Uterus (tissue), 4 donors: ENCODE measurements around the gene CRACR2A. TPM values are rescaled to one million over a fixed set of nuclear protein-coding genes. Genes with fewer than 3 reads are reported as not detected.

Source experiments
- DNase-seq, 2 donors: peaks; one replicate each; pipeline ENCODE4 v3.0.0-alpha.2; 2019 to 2020
- H3K27ac ChIP-seq, 2 donors: fragments of 200-600 bp; sonication (generic); 1 replicate in 1 of 2; 2 replicates in 1 of 2; pipeline ENCODE4 v1.5.1; 2016 to 2018
- H3K27me3 ChIP-seq, 2 donors: fragments of 200-600 bp; sonication (generic); one replicate each; pipeline ENCODE4 v1.5.1; 2018 to 2019; ENCODE audit warnings: control low read depth in 1 of 2
- H3K36me3 ChIP-seq, 2 donors: fragments of 200-600 bp; sonication (generic); one replicate each; pipeline ENCODE4 v1.5.1; 2019; ENCODE audit warnings: control low read depth in 1 of 2
- H3K4me1 ChIP-seq, 2 donors: fragments of 200-600 bp; sonication (generic); one replicate each; pipeline ENCODE4 v1.5.1; 2018 to 2019; ENCODE audit warnings: control low read depth in 1 of 2
- H3K4me3 ChIP-seq, 2 donors: fragments of 200-600 bp; sonication (generic); 1 replicate in 1 of 2; 2 replicates in 1 of 2; pipeline ENCODE4 v1.5.1; 2018 to 2019; ENCODE audit warnings: mild to moderate bottlenecking in 1 of 2
- H3K9me3 ChIP-seq, 2 donors: fragments of 200-600 bp; sonication (generic); one replicate each; pipeline ENCODE4 v1.5.1; 2019; ENCODE audit warnings: control low read depth in 1 of 2
- POLR2A ChIP-seq, 2 donors: fragments of 450-650 bp; IDR thresholded peaks; one replicate each; pipeline ENCODE4 v1.6.1; 2016; ENCODE audit warnings: antibody characterized with exemption in 2 of 2, mild to moderate bottlenecking in 1 of 2, moderate library complexity in 1 of 2
- intact Hi-C: fragments of 100-400 bp; cut with DNase I; formaldehyde crosslinking; loops from one replicate; pipeline ENCODE4 v1.15.1; 2023; ENCODE audit warnings: low total_unique reads
- total RNA-seq, 4 donors: library from RNA; depleted of rRNA in 3 of 4; stranded (reverse); fragments of >200 nt in 3 of 4; gene quantifications; one replicate each; pipeline versions ENCODE4 v1.1.0 to v1.2.4, GENCODE V29; 2014 to 2023
- TF ChIP-seq, protein P1 (sequence below), 4 experiments: fragments of 200-600 bp in 2 of 4; fragments of 450-650 bp in 2 of 4; sonication (generic) in 2 of 4; IDR thresholded peaks; one replicate each; pipeline ENCODE4 v1.5.1; 2016 to 2019; ENCODE audit warnings: antibody characterized with exemption in 4 of 4, mild to moderate bottlenecking in 2 of 4, moderate library complexity in 1 of 4
- donor health status: DM: yes; HTN: yes; CAD: no.

The CRACR2A gene
- total RNA-seq, 4 donors from 2014 or later = 0.88 to 33.6 (median 3.2) TPM

GRCh38 chr12:3761116-3761735 lies 8.3 kb upstream of the CRACR2A start:
- H3K27me3 ChIP-seq = no peaks in the 10 kb centered on the region
- H3K4me3 ChIP-seq = no peak overlapping the region
- H3K9me3 ChIP-seq = no peaks in the 10 kb centered on the region
- intact Hi-C loops = no loop called here
- H3K4me1 ChIP-seq = no peaks in the 10 kb centered on the region
- TF ChIP-seq, protein P1, sequence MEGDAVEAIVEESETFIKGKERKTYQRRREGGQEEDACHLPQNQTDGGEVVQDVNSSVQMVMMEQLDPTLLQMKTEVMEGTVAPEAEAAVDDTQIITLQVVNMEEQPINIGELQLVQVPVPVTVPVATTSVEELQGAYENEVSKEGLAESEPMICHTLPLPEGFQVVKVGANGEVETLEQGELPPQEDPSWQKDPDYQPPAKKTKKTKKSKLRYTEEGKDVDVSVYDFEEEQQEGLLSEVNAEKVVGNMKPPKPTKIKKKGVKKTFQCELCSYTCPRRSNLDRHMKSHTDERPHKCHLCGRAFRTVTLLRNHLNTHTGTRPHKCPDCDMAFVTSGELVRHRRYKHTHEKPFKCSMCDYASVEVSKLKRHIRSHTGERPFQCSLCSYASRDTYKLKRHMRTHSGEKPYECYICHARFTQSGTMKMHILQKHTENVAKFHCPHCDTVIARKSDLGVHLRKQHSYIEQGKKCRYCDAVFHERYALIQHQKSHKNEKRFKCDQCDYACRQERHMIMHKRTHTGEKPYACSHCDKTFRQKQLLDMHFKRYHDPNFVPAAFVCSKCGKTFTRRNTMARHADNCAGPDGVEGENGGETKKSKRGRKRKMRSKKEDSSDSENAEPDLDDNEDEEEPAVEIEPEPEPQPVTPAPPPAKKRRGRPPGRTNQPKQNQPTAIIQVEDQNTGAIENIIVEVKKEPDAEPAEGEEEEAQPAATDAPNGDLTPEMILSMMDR (IDR thresholded peaks at IDR 0.05) = no peak
- TF ChIP-seq POLR2A (IDR thresholded peaks at IDR 0.05) = no peak
- no peaks in the 10 kb centered on the region for H3K36me3 ChIP-seq
- no peak for DNase-seq
- no peak overlapping the region for H3K27ac ChIP-seq

DNA sequence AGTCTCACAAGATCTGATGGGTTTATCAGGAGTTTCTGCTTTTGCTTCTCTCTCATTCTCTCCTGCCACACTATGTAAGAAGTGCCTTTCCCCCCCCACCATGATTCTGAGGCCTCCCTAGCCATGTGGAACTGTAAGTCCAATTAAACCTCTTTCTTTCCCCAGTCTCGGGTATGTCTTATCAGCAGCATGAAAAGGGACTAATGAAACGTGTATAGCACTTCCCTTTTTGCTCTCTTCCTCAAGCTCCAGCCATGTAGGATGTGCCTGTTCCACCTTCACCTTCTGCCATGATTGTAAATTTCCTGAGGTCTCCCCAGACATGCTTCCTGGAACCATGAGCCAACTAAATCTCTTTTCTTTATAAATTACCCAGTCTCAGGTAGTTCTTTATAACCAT lies 7.0 kb upstream of the CRACR2A start:
- no peak for DNase-seq
- TF ChIP-seq POLR2A (IDR thresholded peaks at IDR 0.05) = no peak
- TF ChIP-seq, protein P1 (IDR thresholded peaks at IDR 0.05) = no peak
- no peaks in the 10 kb centered on the region for H3K9me3 ChIP-seq
- no peak overlapping the region for H3K27ac ChIP-seq
- no peak overlapping the region for H3K4me3 ChIP-seq
- H3K4me1 ChIP-seq = no peaks in the 10 kb centered on the region
- intact Hi-C loops = no loop called here
- H3K27me3 ChIP-seq = no peaks in the 10 kb centered on the region
- H3K36me3 ChIP-seq = no peaks in the 10 kb centered on the region

DNA sequence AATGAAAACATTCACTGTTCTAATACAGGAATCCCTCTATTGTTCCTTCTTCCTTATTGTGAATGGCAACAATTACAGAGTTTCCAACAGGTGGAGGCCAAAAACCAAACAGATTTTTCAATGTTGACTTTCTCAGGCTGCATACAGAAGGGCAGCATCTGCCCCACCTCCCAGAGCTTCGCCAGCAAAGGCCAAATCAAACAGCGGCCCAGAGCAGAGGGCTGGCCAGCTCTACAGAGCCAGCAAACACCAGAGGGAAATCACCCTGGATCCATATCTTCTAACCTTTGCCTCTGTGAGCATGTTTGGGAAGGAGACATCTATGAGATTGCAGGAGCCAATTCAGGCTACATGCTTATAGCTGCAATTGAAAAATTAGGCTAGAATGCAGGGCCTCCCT lies 4.4 kb upstream of the CRACR2A start:
- Histone ChIP-seq H3K9me3 (no peaks in the 10 kb centered on the region), H3K36me3 (no peaks in the 10 kb centered on the region), H3K27ac (no peak overlapping the region), H3K4me3 (no peak overlapping the region), H3K4me1 (no peaks in the 10 kb centered on the region), H3K27me3 (no peaks in the 10 kb centered on the region)
- TF ChIP-seq, protein P1 (IDR thresholded peaks at IDR 0.05) = no peak
- TF ChIP-seq POLR2A (IDR thresholded peaks at IDR 0.05) = no peak
- intact Hi-C loops = no loop called here
- DNase-seq = no peak

DNA sequence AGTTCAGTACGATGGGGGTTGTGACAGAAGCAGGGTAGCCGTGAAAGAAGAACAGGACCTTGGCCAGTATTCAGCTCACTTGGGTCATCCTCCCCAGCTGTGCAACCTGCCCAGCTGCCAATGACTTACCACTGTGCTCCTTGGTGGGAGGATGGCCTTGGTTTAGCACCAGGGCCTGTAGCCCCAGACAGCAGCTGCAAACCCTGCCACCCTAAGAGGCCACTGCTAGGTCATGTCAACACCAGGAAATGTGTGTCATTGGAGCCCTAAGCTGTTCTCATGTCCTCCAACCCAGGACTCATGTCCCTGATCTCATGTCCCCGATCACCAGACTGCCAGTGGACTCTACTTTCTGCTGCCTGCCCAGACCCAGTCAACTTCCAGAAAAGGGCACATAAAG lies 3.0 kb upstream of the CRACR2A start:
- no peaks in the 10 kb centered on the region for H3K4me1 ChIP-seq
- H3K4me3 ChIP-seq = no peak overlapping the region
- H3K9me3 ChIP-seq = no peaks in the 10 kb centered on the region
- no peak for DNase-seq
- H3K27ac ChIP-seq = no peak overlapping the region
- no peaks in the 10 kb centered on the region for H3K27me3 ChIP-seq
- no peaks in the 10 kb centered on the region for H3K36me3 ChIP-seq
- intact Hi-C loops = no loop called here
- TF ChIP-seq POLR2A (IDR thresholded peaks at IDR 0.05) = no peak
- TF ChIP-seq, protein P1 (IDR thresholded peaks at IDR 0.05) = no peak

- H3K9me3 ChIP-seq = no peaks in the 10 kb centered on the region
- H3K27me3 ChIP-seq = no peaks in the 10 kb centered on the region
- intact Hi-C loops = no loop called here
- H3K36me3 ChIP-seq = no peaks in the 10 kb centered on the region
- TF ChIP-seq, protein P1 (IDR thresholded peaks at IDR 0.05) = no peak
- TF ChIP-seq POLR2A (IDR thresholded peaks at IDR 0.05) = no peak
- H3K4me1 ChIP-seq = no peaks in the 10 kb centered on the region
- peak overlapping the region in 1 of 2 donors; percentile 41 for H3K4me3 ChIP-seq
- peak; percentile 29 to 35 for DNase-seq
- peak overlapping the region; percentile 65 to 69 for H3K27ac ChIP-seq
Measured at GRCh38 chr12:3753544-3754284, 805 bp upstream of the CRACR2A start.
